H1 (cell line): ENCODE measurements around the gene ZNF584. TPM values are rescaled to one million over a fixed set of nuclear protein-coding genes. Genes with fewer than 3 reads are reported as not detected.

Source experiments
- CTCF ChIA-PET: fragments of 300-600 bp; sonication (Branson Sonifier 250); formaldehyde crosslinking; loops from one replicate; lab custom pipeline; 2021; ENCODE audit not compliant: partially characterized antibody; lab: Charles Lee
- POLR2A ChIA-PET: fragments of 300-600 bp; sonication (Branson Sonifier 250); formaldehyde crosslinking; loops from one replicate; lab custom pipeline; 2021; ENCODE audit warnings: inconsistent platforms; ENCODE audit not compliant: partially characterized antibody; lab: Charles Lee
- DNase-seq, 2 experiments: peaks; one replicate each; pipeline versions ENCODE4 v3.0.0 to v3.0.0-alpha.2; 2010 to 2022; ENCODE audit warnings: low spot score in 2 of 2, low read depth in 1 of 2, mixed read lengths in 1 of 2
- FAIRE-seq: peaks from 2 replicates; lab custom pipeline; 2011; peaks lifted over from hg19 to GRCh38; lab: Jason Lieb, UNC
- H2AFZ ChIP-seq: 2 replicates; pipeline ENCODE4 v1.8.1; 2012; ENCODE audit warnings: low read length, inconsistent platforms
- H2AK5ac ChIP-seq: 2 replicates; pipeline ENCODE4 v1.6.1; 2013; ENCODE audit warnings: low read depth, low read length
- H2BK120ac ChIP-seq: replicated peaks from 2 replicates; pipeline ENCODE3; 2013; ENCODE audit warnings: low read depth, low read length, inconsistent platforms
- H2BK12ac ChIP-seq: 2 replicates; pipeline ENCODE4 v1.6.1; 2013; ENCODE audit warnings: low read depth, low read length
- H2BK15ac ChIP-seq: 2 replicates; pipeline ENCODE4 v1.6.1; 2013; ENCODE audit warnings: low read length
- H2BK20ac ChIP-seq: 2 replicates; pipeline ENCODE4 v1.6.1; 2013; ENCODE audit warnings: low read length
- H2BK5ac ChIP-seq: 2 replicates; pipeline ENCODE4 v1.6.1; 2013; ENCODE audit warnings: low read depth, low read length
- H3K14ac ChIP-seq: 2 replicates; pipeline ENCODE4 v1.6.1; 2013; ENCODE audit warnings: inconsistent platforms; ENCODE audit not compliant: insufficient read length
- H3K18ac ChIP-seq: 2 replicates; pipeline ENCODE4 v1.6.1; 2013; ENCODE audit warnings: low read length; ENCODE audit errors: extremely low read depth
- H3K23ac ChIP-seq: 2 replicates; pipeline ENCODE4 v1.6.1; 2013; ENCODE audit warnings: inconsistent platforms; ENCODE audit not compliant: insufficient read length
- H3K23me2 ChIP-seq: 2 replicates; pipeline ENCODE4 v1.6.1; 2013; ENCODE audit warnings: low read depth, low read length
- H3K27ac ChIP-seq: 2 replicates; pipeline ENCODE4 v1.6.1; 2011; ENCODE audit warnings: low read depth, low read length, inconsistent platforms
- H3K27me3 ChIP-seq, 4 experiments: replicated peaks in 1 of 4; 1 replicate in 1 of 4; 2 replicates in 3 of 4; pipeline versions ENCODE4 v1.6.1 to v1.8.1; 2011 to 2013; ENCODE audit warnings: low read length in 3 of 4, mild to moderate bottlenecking in 3 of 4, inconsistent platforms in 2 of 4, mixed read lengths in 2 of 4, moderate library complexity in 1 of 4; ENCODE audit not compliant: control insufficient read depth in 3 of 4, insufficient read depth in 3 of 4; ENCODE audit errors: extremely low read depth in 1 of 4
- H3K36me3 ChIP-seq, 4 experiments: 2 replicates each; pipeline versions ENCODE4 v1.6.1 to v1.8.1; 2011 to 2013; ENCODE audit warnings: mild to moderate bottlenecking in 4 of 4, low read length in 3 of 4, moderate library complexity in 2 of 4, control low read depth in 1 of 4, inconsistent platforms in 1 of 4; ENCODE audit not compliant: insufficient read depth in 4 of 4, control insufficient read depth in 2 of 4
- H3K4ac ChIP-seq: replicated peaks from 2 replicates; pipeline ENCODE3; 2013; ENCODE audit warnings: low read length, low read depth, mixed read lengths, inconsistent platforms; ENCODE audit not compliant: insufficient read length
- H3K4me1 ChIP-seq, 4 experiments: replicated peaks in 1 of 4; 1 replicate in 1 of 4; 2 replicates in 3 of 4; pipeline versions ENCODE4 v1.6.1 to v1.8.1; 2011 to 2013; ENCODE audit warnings: low read length in 3 of 4, inconsistent platforms in 2 of 4, mixed read lengths in 1 of 4; ENCODE audit not compliant: insufficient read depth in 4 of 4, control insufficient read depth in 3 of 4
- H3K4me2 ChIP-seq, 2 experiments: 2 replicates each; pipeline versions ENCODE4 v1.6.1 to v1.8.1; 2011 to 2013; ENCODE audit warnings: low read depth in 2 of 2, low read length in 2 of 2, control low read depth in 1 of 2, inconsistent platforms in 1 of 2, mild to moderate bottlenecking in 1 of 2; ENCODE audit not compliant: insufficient read depth in 1 of 2
- H3K4me3 ChIP-seq, 4 experiments: fragments of 200-600, 300-600 bp in 1 of 4; sonication (generic), shearing (Covaris generic), sonication (Bioruptor Twin) in 1 of 4; 2 replicates each; pipeline versions ENCODE4 v1.5.1 to v1.8.1; 2011 to 2016; ENCODE audit warnings: low read length in 4 of 4, low read depth in 3 of 4, control low read depth in 2 of 4, inconsistent platforms in 2 of 4, mild to moderate bottlenecking in 2 of 4, mixed read lengths in 1 of 4, moderate library complexity in 1 of 4; ENCODE audit not compliant: insufficient read depth in 2 of 4; ENCODE audit errors: extremely low read depth in 1 of 4
- H3K56ac ChIP-seq: replicated peaks from 2 replicates; pipeline ENCODE3; 2013; ENCODE audit warnings: low read depth, mild to moderate bottlenecking, mixed read lengths, low read length, inconsistent platforms; ENCODE audit not compliant: insufficient read length
- H3K79me1 ChIP-seq: 2 replicates; pipeline ENCODE4 v1.6.1; 2013; ENCODE audit warnings: low read depth, low read length, control low read depth
- H3K79me2 ChIP-seq, 2 experiments: 2 replicates each; pipeline versions ENCODE4 v1.6.1 to v1.8.1; 2012 to 2013; ENCODE audit warnings: low read length in 2 of 2, mild to moderate bottlenecking in 2 of 2, inconsistent platforms in 1 of 2; ENCODE audit not compliant: insufficient read depth in 2 of 2, control insufficient read depth in 1 of 2
- H3K9ac ChIP-seq, 4 experiments: replicated peaks in 1 of 4; 1 replicate in 1 of 4; 2 replicates in 3 of 4; pipeline versions ENCODE4 v1.6.1 to v1.8.1; 2011 to 2013; ENCODE audit warnings: low read depth in 3 of 4, low read length in 3 of 4, control low read depth in 2 of 4, mild to moderate bottlenecking in 2 of 4, moderate library complexity in 2 of 4, inconsistent platforms in 1 of 4; ENCODE audit errors: extremely low read depth in 1 of 4
- H3K9me3 ChIP-seq, 2 experiments: 2 replicates each; pipeline versions ENCODE4 v1.6.1 to v1.8.1; 2012 to 2013; ENCODE audit warnings: mild to moderate bottlenecking in 2 of 2, moderate library complexity in 2 of 2, control low read depth in 1 of 2, inconsistent platforms in 1 of 2, low read depth in 1 of 2, low read length in 1 of 2, mixed read lengths in 1 of 2; ENCODE audit not compliant: insufficient read depth in 2 of 2
- H4K20me1 ChIP-seq, 2 experiments: replicated peaks in 1 of 2; 2 replicates each; pipeline versions ENCODE3 to v1.8.1; 2011 to 2013; ENCODE audit warnings: inconsistent platforms in 2 of 2, low read length in 2 of 2, mild to moderate bottlenecking in 1 of 2; ENCODE audit not compliant: insufficient read depth in 2 of 2, control insufficient read depth in 1 of 2
- H4K5ac ChIP-seq: 2 replicates; pipeline ENCODE4 v1.6.1; 2013; ENCODE audit warnings: low read length, low read depth, mixed read lengths, inconsistent platforms; ENCODE audit not compliant: insufficient read length
- H4K8ac ChIP-seq: 2 replicates; pipeline ENCODE4 v1.8.0; 2013; ENCODE audit warnings: mild to moderate bottlenecking, moderate library complexity, low read length, inconsistent platforms; ENCODE audit not compliant: insufficient read depth; ENCODE audit errors: extremely low read depth
- H4K91ac ChIP-seq: replicated peaks from 2 replicates; pipeline ENCODE3; 2013; ENCODE audit warnings: low read length, mixed read lengths, inconsistent platforms; ENCODE audit not compliant: insufficient read length
- EGR1 ChIP-seq: IDR thresholded peaks from 2 replicates; pipeline ENCODE4 v1.6.1; 2011; ENCODE audit warnings: low read depth, low read length, borderline replicate concordance
- HDAC2 ChIP-seq, 2 experiments: fragments of 300-600 bp in 1 of 2; sonication (generic) in 1 of 2; IDR thresholded peaks; 2 replicates each; pipeline ENCODE4 v1.6.1; 2011 to 2012; ENCODE audit warnings: low read depth in 2 of 2, low read length in 2 of 2, mild to moderate bottlenecking in 2 of 2, moderate library complexity in 2 of 2, borderline replicate concordance in 1 of 2, inconsistent platforms in 1 of 2
- HDAC6 ChIP-seq: IDR thresholded peaks from one replicate; pipeline ENCODE4 v1.7.1; 2012; ENCODE audit warnings: low read depth, mild to moderate bottlenecking, inconsistent platforms, low read length, moderate library complexity
- SAP30 ChIP-seq: fragments of 300-600 bp; sonication (generic); IDR thresholded peaks from 2 replicates; pipeline ENCODE4 v1.7.1; 2012; ENCODE audit warnings: low read length, moderate library complexity, mild to moderate bottlenecking, inconsistent platforms; ENCODE audit not compliant: insufficient read depth, insufficient replicate concordance
- SUZ12 ChIP-seq: fragments of 200-600 bp; sonication (generic); IDR thresholded peaks from 2 replicates; pipeline ENCODE4 v1.6.1; 2012; ENCODE audit warnings: mild to moderate bottlenecking, inconsistent platforms, low read length, moderate library complexity, mixed read lengths
- TEAD4 ChIP-seq: IDR thresholded peaks from 2 replicates; pipeline ENCODE4 v1.6.1; 2012; ENCODE audit warnings: low read depth, low read length, inconsistent platforms, mixed read lengths
- WGBS, 2 experiments: shearing (Covaris generic) in 1 of 2; methylation state at CpG; one replicate each; pipeline versions ENCODE4 v1.1.6 to v1.1.7; 2013 to 2015; ENCODE audit warnings: low lambda C conversion rate in 2 of 2, mixed read lengths in 2 of 2, inconsistent platforms in 1 of 2, low coverage in 1 of 2, missing lambda C conversion rate in 1 of 2; ENCODE audit not compliant: insufficient replicate concordance in 2 of 2, insufficient coverage in 1 of 2, insufficient read length in 1 of 2; ENCODE audit errors: extremely low coverage in 1 of 2, missing lambda C conversion rate in 1 of 2; 5-methylcytosine and 5-hydroxymethylcytosine counted together
- polyA plus RNA-seq, 7 experiments: library from polyadenylated mRNA; depleted of rRNA in 3 of 7; stranded (reverse) in 5 of 7; unstranded in 2 of 7; fragments of >200 nt in 5 of 7; fragments of 200-250 nt in 2 of 7; gene quantifications; 1 replicate in 5 of 7; 2 replicates in 1 of 7; 4 replicates in 1 of 7; pipeline versions ENCODE4 v1.2.1 to v1.2.3, GENCODE V29; 2011 to 2013; ENCODE audit warnings: missing spikeins in 2 of 7, mixed read lengths in 2 of 7
- total RNA-seq: library from RNA; stranded (reverse); fragmentation: NEBNext Ultra II Directional; extraction: Animal tissue kit (Norgen Biotek cat#: 25700); gene quantifications from 2 replicates; pipeline ENCODE4 v1.2.1, GENCODE V29; 2021
- TF ChIP-seq, protein P1 (sequence below), 3 experiments: IDR thresholded peaks; 1 replicate in 2 of 3; 2 replicates in 1 of 3; pipeline versions ENCODE4 v1.5.1 to v1.6.1; 2011; ENCODE audit warnings: low read length in 3 of 3, mild to moderate bottlenecking in 3 of 3, inconsistent platforms in 2 of 3, low read depth in 1 of 3, moderate library complexity in 1 of 3; ENCODE audit not compliant: insufficient read depth in 1 of 3; ENCODE audit errors: control extremely low read depth in 1 of 3
- TF ChIP-seq, protein P2 (sequence below): IDR thresholded peaks from 2 replicates; pipeline ENCODE4 v1.6.1; 2011; ENCODE audit warnings: low read length, improper control_type of control experiment

ZNF584 gene
- total and polyA plus RNA-seq, 2 of the 8 experiments (the other 6 are each of a cell fraction or from before 2014, with no cell fraction given), result 2.5 to 5.2 TPM

DNA sequence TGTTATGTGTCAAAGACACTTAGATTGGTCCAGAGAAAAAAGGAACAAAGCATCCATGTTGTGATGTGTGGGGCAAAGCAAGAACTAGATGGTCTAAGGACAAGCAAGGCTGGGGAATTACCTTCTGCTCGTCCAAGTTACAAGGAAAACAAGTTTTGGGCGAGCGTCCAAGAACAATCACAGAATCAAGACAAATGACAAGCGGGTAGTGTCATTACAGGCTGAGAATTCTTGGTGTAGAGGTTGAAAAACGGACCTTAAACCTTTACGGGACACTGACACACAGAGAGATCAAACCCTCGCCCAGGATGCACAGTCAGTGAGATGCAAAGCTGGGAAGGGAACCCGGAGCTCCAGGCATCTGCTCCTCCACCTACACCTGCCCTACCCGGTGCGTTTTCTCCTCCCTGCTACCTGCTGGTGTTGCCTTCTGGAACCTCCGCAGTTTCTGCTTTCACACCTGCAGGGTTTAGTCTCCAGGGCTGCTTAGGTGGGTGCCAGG is 42.5 kb downstream of the ZNF584 start:
- DNase-seq, result no peak
- H3K36me3 ChIP-seq, result 0 out of 8 replicates have a peak, but pooled peaks cover 0 to under 1% (median 0%) of the 10 kb centered on the region in 4 experiments
- CTCF ChIA-PET, result interaction anchor here (0.6 to 1.0 kb wide), 3 partner anchors 12 to 84 kb away, joined by 3 to 4 read pairs (median 3); no protein-coding TSS in a partner anchor
- H3K4me2 ChIP-seq, result peak overlapping the region; percentile 65 to 86
- no peak overlapping the region for H3K23ac ChIP-seq
- peaks cover 14 to 17% of the 10 kb centered on the region in 2 experiments for H3K9me3 ChIP-seq
- no peak overlapping the region for H2BK15ac ChIP-seq
- no peaks in the 10 kb centered on the region for H3K4me1 ChIP-seq
- no peaks in the 10 kb centered on the region for H4K20me1 ChIP-seq
- H3K18ac ChIP-seq, result no peak overlapping the region
- no peak overlapping the region for H3K56ac ChIP-seq
- H3K4ac ChIP-seq, result no peak overlapping the region
- no peak overlapping the region for H3K14ac ChIP-seq
- peak overlapping the region; percentile 36 to 81 (median 80) for H3K4me3 ChIP-seq
- no peak overlapping the region for H2AK5ac ChIP-seq
- H2BK120ac ChIP-seq, result no peak overlapping the region
- TF ChIP-seq SAP30, result no peak
- 0 out of 4 replicates have a peak, but pooled peaks of 1 of the 2 experiments have one; percentile 8 for TF ChIP-seq HDAC2 (IDR thresholded peaks at IDR 0.05; ENCODE audit: borderline replicate concordance in 1 of 2, low read depth in 2 of 2, low read length in 2 of 2)
- TF ChIP-seq, protein P1, sequence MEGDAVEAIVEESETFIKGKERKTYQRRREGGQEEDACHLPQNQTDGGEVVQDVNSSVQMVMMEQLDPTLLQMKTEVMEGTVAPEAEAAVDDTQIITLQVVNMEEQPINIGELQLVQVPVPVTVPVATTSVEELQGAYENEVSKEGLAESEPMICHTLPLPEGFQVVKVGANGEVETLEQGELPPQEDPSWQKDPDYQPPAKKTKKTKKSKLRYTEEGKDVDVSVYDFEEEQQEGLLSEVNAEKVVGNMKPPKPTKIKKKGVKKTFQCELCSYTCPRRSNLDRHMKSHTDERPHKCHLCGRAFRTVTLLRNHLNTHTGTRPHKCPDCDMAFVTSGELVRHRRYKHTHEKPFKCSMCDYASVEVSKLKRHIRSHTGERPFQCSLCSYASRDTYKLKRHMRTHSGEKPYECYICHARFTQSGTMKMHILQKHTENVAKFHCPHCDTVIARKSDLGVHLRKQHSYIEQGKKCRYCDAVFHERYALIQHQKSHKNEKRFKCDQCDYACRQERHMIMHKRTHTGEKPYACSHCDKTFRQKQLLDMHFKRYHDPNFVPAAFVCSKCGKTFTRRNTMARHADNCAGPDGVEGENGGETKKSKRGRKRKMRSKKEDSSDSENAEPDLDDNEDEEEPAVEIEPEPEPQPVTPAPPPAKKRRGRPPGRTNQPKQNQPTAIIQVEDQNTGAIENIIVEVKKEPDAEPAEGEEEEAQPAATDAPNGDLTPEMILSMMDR (IDR thresholded peaks at IDR 0.05; ENCODE audit: control extremely low read depth in 1 of 3, insufficient read depth in 1 of 3, low read depth in 1 of 3, low read length in 3 of 3), result no peak
- TF ChIP-seq, protein P2, sequence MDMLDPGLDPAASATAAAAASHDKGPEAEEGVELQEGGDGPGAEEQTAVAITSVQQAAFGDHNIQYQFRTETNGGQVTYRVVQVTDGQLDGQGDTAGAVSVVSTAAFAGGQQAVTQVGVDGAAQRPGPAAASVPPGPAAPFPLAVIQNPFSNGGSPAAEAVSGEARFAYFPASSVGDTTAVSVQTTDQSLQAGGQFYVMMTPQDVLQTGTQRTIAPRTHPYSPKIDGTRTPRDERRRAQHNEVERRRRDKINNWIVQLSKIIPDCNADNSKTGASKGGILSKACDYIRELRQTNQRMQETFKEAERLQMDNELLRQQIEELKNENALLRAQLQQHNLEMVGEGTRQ, result no peak
- TF ChIP-seq SUZ12, result no peak
- TF ChIP-seq HDAC6, result no peak
- no peak for TF ChIP-seq EGR1
- no peak for TF ChIP-seq TEAD4
- TF ChIP-seq, all 59 proteins: peak for 1
- Histone ChIP-seq H4K5ac (no peak overlapping the region), H3K79me2 (no peaks in the 10 kb centered on the region), H3K27me3 (peaks cover 0 to 12% (median 6%) of the 10 kb centered on the region in 4 experiments; a peak in 3 of 7 replicates), H4K8ac (no peak overlapping the region), H4K91ac (no peak overlapping the region), H2BK12ac (no peak overlapping the region), H3K79me1 (no peaks in the 10 kb centered on the region), H3K9ac (no peak overlapping the region), H2BK20ac (no peak overlapping the region), H2AFZ (peak overlapping the region; percentile 95), H2BK5ac (no peak overlapping the region), H3K27ac (no peak overlapping the region), H3K23me2 (peaks cover 5% of the 10 kb centered on the region; the same call in 1 of the 2 replicates)
- POLR2A ChIA-PET, result interaction anchor here (0.8 to 3.1 kb wide), 8 partner anchors 10 to 448 kb away, joined by 3 to 13 read pairs (median 3); partner anchors contain the start of genes ZNF132, ZNF446, ZNF584 and ZNF606
- FAIRE-seq, result no peak
- 31% methylated on average over 11 of the region's 11 CpGs; no CpG with 5 or more reads in 1 of the 2 experiments for WGBS, 2 experiments
